Right ventricle myocardium superior (tissue), 1 donor: Measurements from ENCODE around the gene CCDC88A. TPM values are rescaled to one million over a fixed set of nuclear protein-coding genes. Genes with fewer than 3 reads are reported as not detected.
"Not testable (repeated sequence)": the region's sequence is repeated elsewhere in the genome, so short reads cannot be mapped to it uniquely, and the experiment has no call there.

Experiments
- ATAC-seq: fragments of 200-7000 bp; cut with Tn5 transposase; one replicate; pipeline ENCODE4 v1.9.1; 2020; ENCODE audit warnings: mild to moderate bottlenecking; ENCODE audit not compliant: poor library complexity
- DNase-seq: peaks from one replicate; pipeline ENCODE4 v3.0.0-alpha.2; 2020
- intact Hi-C: fragments of 100-400 bp; cut with DNase I; formaldehyde crosslinking; loops from one replicate; pipeline ENCODE4 v1.11.2; 2022
- total RNA-seq: library from RNA; stranded (reverse); fragmentation: NEBNext Ultra II Directional; extraction: Animal tissue kit (Norgen Biotek cat#: 25700); gene quantifications from one replicate; pipeline ENCODE4 v1.2.1, GENCODE V29; 2021
- donor health status: DM: no; HTN: yes; CAD: no; lungs with severe emphysema.

The CCDC88A gene
- total RNA-seq, 1 donor from 2014 or later: 19.4 TPM

DNA sequence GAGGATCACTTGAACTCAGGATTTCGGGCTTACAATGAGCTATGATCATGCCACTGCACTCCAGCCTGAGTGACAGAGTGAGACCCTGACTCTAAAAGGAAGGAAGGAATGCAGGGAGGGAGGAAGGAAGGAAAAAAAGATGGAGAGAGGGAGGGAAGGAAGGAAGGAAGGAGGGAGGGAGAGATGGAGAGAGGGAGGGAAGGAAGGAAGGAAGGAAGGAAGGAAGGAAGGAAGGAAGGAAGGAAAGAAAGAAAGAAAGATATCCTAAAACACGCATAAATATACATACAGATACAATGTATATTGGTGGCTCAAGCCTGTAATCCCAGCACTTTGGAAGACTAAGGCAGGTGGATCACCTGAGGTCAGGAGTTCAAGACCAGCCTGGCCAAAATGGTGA lies 145.3 kb downstream of the CCDC88A start:
- ATAC-seq, DNase-seq, intact Hi-C loops: not testable (repeated sequence)

DNA sequence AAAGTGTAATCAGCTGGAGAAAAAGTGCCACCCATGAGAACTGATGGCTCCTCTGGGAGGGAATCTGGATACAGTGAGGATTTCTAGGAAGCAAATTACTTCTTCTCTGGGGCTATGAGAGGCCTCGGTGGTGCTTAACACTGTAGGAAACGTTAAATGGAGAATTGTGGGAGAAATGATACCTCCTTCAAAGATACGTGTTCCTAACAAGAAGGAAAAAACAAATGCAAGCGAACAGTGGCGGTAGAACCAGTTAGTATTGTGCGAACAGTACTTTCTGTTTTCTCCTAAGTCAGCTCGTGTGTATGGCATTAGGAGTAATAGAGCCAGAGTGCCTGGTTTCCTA lies 150.0 kb downstream of the CCDC88A start:
- no peak for DNase-seq
- ATAC-seq: peak; percentile 34
- intact Hi-C loops: no loop called here

DNA sequence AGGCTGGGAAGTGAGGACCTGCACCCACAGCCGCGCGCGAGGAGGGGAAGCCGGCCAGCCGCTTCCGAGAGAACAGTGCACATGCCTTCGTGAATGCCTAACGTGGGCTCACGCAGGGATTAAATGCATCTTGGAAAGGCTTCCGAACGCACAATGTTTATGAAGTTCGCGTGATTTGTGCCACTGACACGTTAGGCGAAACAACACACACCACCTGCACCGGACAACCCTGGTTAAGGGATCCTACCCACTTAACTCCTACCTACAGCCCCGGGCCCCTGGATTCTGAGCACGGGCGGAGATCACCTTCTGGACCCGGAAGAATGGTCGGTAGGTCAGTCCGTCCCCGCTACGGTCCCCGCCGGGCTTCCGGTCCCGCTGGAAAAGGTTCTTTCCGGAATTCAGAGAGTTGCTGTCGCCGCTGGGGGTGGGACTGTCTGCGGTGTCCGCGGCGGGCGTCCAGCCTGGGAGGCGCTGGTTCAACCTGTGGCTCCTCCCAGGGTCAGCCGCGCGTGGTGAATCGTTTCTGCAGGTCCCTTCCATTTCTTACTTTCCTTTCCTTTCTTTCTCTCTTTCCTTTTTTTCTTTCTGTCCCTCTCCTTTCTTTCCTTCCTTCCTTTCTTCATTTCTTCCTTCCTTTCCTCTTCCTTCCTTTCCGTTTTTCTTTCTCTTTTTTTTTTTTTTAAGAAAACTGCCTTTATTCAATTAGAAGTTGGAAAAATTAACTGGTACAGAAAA lies 150.6 kb downstream of the CCDC88A start, which contains the start of gene MTIF2:
Gene MTIF2 (minus strand): TSS at position 325 of the 738 bp plus-strand sequence. CDS start 5,373 bp downstream, outside the sequence.
- peak; percentile 97 for DNase-seq
- intact Hi-C loops: no loop called here

DNA sequence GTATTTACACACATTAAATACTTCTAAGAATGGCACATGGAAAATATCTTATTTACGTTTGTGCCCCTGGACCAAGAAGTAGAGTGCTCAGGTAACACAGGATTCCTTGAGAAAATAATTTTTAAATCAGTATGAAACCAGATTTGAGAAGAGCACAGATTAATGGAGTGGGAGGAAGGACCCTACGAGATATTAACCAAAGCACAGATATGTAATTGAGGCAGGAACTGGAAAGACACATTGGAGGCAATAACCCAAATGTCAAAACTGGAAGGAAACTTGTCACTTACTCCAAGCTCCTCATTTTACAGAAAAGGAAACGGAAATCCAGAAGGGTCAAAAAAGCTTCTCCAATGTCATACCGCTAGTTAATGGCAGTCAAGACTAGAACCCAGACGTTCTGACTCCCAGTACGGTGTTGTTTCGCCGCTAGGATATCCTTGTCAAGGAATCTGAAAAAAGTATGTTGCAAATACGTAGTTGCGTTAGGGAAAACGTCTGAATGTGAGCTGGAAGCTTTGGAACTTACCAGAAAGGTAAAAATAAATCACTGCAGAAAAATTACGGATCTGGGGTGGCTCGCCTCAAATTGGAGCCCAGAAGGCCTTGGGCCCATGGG lies 151.3 kb downstream of the CCDC88A start:
- DNase-seq (no peak), ATAC-seq (peak; percentile 5)
- intact Hi-C loops: no loop called here

More for the DNA sequence above, 150.6 kb downstream of the CCDC88A start, which contains the start of gene MTIF2:
- ATAC-seq: peak; percentile 100

DNA sequence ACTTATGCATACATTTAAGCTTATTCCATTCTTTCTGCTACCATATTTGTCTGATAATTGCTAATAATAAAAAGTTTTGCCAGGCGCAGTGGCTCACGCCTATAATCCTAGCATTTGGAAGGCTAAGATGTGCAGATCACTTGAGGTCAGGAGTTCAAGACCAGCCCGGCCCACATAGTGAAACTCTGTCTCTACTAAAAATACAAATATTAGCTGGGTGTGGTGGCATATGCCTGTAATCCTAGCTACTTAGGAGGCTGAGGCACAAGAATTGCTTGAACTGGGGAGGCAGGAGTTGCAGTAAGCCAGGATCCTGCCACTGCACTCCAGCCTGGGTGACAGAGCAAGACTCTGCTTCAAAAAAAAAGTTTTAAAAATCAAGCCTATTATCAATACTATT lies 160.1 kb downstream of the CCDC88A start:
- intact Hi-C loops, ATAC-seq, DNase-seq: not testable (repeated sequence)

DNA sequence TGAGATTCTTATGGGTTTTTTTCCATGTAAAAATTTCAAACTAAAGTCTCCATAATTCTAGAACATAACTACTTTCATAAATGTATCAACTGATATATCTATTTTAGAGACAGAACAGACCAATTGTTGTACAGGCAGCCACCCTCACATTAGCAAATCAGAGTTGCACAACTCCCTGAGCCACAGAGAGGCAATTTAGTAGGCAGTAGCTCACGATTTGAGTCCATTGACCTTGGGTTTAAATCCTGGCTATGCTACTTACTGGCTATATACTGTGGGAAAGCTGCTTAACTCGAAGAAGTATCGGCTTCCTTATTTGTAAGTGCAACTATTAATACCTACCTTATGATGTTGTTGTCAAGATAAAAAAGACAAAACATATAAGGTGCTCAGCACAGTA lies 166.8 kb downstream of the CCDC88A start:
- intact Hi-C loops: no loop called here
- DNase-seq (no peak), ATAC-seq (no peak)

DNA sequence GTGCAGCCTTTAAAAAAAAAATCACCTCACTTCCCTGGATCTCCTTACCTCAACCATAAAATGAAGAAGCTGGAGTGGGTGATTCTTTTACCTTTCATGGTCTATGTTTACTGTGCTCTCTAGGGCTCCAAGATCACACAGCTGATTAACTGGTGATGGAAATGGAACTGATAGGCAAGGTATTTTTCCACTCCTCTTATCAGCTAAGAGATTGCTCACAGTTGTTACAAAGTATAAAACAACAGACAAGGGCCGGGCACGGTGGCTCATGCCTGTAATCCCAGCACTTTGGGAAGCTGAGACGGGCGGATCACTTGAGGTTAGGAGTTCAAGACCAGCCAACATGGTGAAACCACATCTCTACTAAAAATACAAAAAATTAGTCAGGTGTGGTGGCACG lies 172.6 kb downstream of the CCDC88A start:
- intact Hi-C loops: no loop called here
- DNase-seq: no peak
- ATAC-seq: no peak

DNA sequence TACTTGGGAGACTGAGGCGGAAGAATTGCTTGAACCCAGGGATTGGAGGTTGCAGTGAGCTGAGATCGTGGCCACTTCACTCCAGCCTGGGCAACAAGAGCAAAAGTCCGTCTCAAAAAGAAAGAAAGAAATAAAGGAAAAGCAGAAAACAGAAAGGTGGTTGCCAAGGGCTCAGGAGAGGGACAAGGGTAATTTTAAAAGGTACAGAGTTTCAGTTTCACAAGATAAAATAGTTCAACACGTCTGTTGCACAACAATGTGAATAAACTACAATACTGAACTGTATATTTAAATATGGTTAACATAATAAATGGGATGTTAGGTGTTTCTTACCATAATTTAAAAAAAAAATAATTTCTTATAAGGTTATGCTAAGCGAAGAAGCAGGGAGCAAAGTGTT lies 174.2 kb downstream of the CCDC88A start:
- intact Hi-C loops: no loop called here
- no peak for ATAC-seq
- no peak for DNase-seq

DNA sequence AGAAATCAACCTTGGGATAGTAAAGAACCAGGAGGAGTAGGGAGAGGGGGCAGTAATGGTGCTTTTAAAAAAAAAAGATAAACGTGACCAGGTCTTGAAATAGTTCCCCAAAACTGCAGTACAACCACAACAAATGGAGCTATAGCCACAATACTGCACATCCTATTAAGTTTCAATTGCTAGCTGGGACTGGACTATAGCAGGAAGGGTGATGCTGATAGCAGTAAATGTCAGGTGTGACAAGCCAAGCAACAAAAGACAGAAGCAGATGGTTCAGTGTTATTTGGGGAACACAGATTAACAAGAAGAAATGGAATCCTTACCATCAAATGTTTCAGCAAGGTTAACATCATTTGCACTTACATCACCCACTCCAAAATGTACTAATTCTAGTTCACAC lies 177.0 kb downstream of the CCDC88A start:
- ATAC-seq (no peak), DNase-seq (no peak)
- intact Hi-C loops: no loop called here

DNA sequence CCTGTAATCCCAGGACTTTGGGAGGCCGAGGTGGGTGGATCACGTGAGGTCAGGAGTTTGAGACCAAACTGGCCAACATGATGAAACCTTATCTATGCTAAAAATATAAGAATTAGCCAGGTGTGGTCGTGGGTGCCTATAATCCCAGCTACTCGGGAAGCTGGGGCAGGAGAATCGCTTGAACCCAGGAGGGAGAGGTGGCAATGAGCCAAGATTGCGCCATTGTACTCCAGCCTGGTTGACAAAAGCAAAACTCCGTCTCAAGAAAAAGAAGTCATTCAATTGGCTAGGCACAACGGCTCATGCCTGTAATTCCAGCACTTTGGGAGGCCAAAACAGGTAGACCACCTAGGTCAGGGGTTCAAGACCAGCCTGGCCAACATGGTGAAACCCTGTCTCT lies 178.1 kb downstream of the CCDC88A start:
- ATAC-seq, DNase-seq, intact Hi-C loops: not testable (repeated sequence)

DNA sequence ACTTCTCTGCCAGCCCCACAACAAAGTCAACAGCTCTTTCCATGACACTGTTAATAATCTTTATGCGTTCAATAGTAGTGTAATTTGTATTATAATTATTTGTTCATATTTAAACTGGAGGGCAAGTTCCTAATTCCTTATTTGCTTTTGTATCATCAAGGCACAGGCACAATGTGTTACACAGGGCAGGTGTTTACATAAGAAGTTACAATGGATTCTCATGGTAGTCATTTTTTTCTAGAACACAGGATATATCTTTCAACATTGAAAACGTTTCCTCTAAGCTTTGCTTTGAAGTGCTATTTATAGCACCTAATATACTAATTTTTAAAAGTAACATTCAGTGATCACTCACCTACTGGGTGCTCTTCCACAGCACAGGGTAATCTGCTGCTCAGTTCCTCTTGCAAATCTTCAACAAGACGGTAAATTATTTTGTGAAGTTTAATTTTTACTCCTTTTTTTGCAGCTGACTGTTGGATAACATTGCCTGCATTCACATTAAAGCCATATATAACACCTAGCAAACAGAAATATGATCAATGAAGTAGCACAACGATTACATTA lies 179.9 kb downstream of the CCDC88A start:
- no peak for ATAC-seq
- DNase-seq: no peak
- intact Hi-C loops: no loop called here

Other genes starting within 250 kb of the CCDC88A start
- 5.6 TPM for gene CLHC1, start 187.6 kb downstream of the CCDC88A start, total RNA-seq
- 443 TPM for gene RPS27A, start 187.2 kb downstream of the CCDC88A start, total RNA-seq
- gene MTIF2, start 150.6 kb downstream of the CCDC88A start, total RNA-seq: 50.5 TPM
- gene CFAP36, start 99.9 kb upstream of the CCDC88A start, total RNA-seq: 19.8 TPM
- 24.7 TPM for gene PPP4R3B, start 197.8 kb upstream of the CCDC88A start, total RNA-seq